ENCODE results near the gene KCNN3.

Gene KCNN3

DNA sequence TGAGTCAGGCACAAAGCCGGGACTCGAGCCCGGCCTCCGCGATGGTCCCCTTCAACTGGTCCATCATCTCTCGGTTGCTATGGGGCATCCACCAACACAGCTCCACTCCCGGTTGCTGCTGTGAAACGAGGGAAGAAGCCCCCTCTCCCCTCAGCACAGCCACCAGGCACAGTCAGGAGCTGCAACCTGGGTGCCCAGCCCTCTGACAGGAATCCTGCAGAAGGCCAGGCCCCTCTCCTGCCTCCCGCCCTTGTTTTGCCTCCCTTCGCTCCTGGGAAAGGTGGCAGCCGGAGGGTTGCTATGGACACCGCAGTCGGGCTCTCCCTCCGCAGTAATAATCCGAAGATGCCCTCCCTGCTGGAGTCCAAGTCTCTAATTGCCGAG lies 8.9 kb upstream of the KCNN3 start:
- DNase-seq (ENCODE audit: low spot score): no peak

DNA sequence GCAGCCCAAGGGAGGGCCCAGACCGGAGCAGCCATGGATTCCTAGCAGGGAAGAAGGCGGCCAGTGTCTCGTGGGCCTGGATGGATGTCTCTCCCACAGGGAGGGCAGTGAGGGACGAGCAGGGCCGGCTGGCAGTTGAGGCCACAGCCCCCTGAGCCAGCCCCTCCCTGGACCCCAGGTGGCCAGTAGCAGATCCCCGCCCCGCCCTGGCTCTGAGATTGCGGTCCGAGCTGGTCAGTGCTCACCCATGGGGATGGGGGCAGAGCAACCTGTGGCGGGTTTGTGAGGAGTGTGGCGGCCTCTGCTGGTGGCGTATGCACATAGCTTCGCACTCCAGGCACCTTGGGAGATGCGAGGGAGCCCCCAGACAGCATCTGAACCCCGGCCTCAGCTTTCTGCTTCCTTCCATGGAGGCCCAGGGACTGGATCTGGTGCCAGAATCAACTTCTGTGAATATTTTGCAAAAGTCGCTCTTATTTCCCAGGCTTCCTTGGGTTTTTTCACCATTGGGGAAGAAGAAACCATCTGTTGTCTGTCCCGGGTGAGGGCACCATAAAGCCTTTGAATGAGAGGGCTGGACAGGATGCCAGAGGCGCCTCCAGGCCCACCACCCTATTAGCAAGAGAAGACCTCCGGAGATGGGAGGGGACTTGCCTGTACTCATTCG lies 8.4 kb upstream of the KCNN3 start:
- DNase-seq (ENCODE audit: low spot score): peak; percentile 70

DNA sequence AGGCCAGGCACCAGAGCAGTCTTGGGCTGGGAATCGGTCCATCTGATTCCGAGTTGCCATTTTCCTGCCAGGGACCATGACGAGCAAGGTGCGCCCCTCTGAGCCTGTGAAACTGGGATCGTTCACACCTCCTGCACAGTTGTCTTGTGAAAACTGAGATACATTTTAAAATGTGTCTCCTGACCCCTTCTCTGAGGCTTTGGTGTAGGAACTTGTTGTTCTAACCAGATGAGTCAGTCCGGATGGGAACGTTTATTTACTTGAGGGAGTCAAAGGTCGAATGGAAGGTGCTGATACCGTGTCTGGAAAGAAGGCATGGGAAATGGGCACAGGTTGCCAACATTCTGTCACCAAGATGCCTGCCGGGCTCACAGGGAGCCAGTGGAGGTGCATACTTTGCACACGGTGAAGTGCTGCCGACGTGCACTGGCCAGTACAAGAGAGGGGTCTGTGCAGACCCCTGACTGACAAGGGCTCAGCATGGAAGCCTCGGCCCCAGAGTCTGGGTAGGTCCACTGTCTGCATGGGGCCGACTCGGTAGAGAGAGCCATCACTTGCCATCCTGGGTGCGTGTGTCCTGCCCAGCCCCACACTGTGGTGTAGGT lies 7.4 kb upstream of the KCNN3 start:
- DNase-seq (ENCODE audit: low spot score): no peak

DNA sequence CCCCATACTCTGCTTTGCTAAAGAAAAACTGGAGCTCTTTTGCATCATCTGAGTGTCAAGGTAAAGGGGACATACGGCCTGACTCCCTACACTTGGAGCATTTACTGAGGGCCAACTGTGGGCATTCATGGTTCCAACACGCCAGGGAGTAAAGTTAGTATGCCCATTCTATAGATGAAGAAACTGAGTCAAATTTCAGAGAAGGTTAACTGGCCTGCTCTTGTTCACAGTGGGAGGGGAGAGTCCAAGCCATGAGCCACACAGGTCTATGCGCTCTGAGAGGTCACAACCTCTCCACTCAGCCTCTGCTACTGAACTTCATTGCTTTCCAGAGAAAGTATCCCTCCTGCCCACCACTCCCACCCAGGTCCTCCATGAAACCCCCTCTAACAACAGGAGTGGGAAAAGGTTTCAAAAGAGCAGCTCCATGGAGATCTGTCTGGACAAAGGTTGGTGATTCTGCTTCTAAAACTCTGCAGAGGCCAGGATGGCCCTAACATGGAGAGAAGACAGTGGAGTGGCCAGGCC lies 6.8 kb upstream of the KCNN3 start:
- DNase-seq (ENCODE audit: low spot score): no peak

DNA sequence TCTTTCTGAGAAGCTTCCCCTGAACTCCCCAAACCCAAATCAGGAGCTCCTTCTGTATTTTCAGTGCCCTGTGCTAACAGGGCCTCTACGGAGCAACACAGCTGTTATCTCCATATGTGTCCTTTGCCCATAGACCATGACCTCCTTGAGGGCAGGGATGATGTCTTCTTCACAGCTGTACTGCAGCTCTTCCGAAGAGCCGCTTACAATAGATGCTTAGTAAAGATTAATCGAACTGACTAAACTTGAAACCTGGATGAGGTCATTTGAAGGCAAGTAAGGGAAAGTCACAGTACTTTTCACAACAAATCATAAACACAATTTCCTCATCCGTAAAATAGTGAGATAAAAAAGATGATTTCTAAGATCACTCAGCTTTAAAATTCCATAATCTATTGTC lies 4.4 kb upstream of the KCNN3 start:
- DNase-seq (ENCODE audit: low spot score): no peak

DNA sequence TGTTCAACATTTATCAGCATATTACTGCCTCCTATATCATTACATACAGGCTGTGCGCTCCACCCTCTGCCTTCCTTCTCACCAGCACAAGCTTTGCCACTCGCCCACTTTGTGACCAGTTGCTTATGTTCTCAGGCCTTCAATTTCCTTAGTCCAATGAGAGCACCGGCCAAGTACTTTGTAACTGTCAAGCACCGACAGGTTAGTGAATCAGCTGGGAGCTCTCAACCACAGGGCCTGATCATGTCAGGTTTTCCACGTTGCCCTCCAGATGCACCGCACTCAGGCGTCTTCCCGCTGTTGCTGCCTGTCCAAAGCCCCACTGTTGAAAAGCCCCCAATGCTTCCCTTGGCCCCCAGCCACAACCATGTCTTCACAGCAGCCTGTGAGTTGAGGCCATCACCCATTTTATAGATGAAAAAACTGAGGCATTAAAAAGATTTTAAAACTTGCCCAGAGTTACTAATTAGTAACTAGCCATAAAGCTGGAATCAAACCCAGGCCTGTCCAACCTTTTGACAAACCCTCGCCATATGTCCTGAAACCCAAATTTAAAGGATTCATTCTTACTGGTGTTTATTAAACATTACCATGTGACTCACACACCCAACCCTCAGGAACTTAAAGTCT lies 3.4 kb upstream of the KCNN3 start:
- no peak for DNase-seq (ENCODE audit: low spot score)

DNA sequence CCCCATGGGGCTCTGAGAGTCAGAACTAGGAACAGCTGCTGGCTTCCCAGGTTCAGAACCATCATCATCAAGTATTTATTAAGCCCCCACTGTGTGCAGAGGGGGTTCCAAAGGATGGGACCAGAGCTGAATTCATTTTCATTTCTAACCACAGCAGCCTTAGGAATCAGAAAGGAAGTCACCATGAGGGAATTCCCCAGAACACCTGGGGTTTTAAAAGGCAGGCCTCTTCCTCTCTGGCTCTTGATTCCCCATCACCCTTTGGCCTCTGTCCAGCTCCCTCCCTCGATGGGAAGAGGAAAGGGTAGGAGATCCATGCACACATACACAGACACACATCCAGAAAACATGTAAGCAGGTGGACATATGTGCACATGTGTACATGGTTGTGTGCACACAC lies 1.3 kb upstream of the KCNN3 start:
- DNase-seq (ENCODE audit: low spot score): peak; percentile 76

DNA sequence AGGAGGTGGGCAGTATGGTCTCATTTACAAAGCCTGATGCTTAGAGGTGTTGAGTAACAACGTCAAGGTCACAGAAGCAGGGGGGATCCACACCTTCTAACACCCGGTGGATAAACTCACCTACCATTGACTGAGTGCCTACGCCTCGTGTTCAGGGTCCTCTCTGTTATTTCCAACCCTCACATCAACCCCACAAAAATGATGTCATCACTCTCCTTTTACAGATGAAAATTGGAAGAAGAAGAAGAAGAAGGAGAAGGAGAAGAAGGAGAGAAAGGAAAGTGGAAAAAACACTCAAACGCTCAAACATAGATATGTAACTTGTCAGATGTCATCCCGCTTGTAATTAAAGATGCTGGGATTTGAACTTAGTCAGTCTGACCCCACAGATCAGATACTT lies 653 bp upstream of the KCNN3 start:
- no peak for DNase-seq (ENCODE audit: low spot score)

DNA sequence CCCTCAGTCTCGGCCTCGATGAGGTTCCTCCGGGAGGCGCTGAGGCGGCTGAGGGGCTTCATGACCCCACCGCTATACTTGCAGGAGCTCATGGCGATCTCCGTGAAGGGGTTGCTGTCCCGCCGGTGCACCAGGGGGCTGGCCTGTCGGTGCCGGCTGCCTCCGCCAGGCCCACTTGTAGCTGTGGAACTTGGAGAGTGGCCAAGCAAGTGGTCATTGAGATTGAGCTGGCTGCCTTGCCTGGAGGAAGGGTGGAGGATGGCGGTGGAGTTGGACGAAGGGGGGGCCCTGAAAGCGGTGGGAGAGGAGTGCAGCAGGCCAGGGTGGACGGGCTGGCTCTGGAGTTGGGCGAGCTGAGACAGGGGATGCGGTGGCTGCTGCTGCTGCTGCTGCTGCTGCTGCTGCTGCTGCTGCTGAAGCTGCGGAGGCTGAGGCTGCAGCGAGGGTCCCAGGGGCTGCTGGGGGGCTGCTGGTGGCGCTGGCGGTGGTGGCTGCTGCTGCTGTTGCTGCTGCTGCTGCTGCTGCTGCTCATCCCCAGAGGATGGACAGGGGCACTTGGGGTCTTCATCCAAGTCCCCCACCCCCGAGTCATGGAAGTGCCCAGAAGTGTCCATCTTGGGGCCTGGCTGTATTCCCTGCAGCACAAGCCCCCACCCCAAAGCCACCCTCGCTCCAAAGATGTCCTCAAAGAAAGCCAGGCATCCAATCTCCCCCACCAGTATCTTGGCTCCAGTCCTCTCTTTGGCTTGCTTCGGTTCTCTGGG lies 548 bp downstream of the KCNN3 start:
- peak; percentile 30 for DNase-seq (ENCODE audit: low spot score)

DNA sequence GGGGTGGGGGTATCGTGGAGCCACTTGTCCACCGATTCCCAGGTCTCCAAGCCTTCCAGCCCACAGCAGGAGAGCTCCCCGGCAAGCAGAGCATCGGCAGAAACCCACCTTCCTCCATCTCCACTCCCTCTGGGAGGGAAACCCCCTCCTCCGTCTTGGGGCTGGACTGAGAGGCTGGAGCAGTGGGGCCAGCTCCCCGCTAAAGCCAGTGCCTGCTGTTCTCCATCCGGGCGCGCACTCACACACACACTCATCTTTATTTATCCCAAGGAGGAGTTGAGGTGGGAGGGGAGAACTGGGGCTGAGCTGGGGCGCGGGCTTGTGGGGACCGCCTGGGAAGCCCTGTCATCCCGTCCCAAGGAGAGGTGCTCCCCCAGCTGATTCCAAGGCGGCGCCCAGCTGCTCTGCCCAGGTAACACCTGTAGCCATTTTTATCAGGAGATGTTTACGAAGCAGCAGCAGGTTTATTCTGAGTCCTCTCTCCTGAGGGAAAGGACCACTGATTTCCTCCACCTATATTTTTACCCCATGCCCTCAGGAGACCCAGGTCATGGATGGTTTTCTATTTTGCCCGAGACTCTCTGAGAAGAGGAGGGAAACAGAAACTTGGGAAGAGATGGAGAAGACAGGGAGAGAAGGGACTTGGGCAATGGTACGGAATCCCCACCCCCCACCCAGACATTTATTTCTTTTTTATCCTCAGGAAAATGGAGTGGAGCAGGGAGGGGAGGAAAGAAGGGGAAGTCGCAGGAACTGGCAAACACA lies 2.1 kb downstream of the KCNN3 start:
- DNase-seq (ENCODE audit: low spot score): no peak

DNA sequence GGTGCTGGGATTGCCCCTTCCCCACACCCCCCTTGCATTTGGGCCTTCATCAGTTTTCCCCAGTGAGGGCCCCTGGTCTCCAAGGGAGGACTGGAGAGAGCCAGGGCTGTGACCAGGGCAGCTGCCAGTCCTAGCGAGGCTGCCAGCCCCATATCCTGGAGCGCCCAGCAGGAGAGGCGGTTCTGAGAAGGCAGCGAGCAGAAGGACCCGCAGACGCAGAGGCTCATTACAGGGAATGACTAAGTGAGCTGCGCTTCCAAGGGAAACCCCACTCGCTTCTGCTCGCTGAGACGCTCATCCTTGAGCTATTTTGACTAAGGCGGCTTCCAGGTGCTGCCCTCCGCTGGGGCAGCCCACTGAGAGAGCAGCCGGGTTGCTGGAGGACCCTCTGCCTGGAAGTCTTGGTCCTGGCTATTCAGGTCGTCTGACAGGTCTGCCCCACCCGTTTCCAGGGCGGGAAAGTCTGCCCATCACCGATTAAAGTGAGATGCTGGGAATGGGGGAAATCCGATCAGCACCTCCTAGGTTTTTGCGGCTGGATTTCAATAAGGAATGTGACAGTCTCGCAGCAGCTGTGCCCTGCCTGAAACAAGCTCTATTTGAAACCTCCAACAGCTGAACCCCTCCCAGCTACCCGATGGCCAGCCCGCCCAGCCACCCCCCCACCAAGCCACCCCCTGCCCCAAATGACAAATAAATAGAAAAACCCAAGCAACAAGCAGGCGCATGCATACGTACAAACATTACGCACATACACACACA lies 2.8 kb downstream of the KCNN3 start:
- peak; percentile 87 for DNase-seq (ENCODE audit: low spot score)

DNA sequence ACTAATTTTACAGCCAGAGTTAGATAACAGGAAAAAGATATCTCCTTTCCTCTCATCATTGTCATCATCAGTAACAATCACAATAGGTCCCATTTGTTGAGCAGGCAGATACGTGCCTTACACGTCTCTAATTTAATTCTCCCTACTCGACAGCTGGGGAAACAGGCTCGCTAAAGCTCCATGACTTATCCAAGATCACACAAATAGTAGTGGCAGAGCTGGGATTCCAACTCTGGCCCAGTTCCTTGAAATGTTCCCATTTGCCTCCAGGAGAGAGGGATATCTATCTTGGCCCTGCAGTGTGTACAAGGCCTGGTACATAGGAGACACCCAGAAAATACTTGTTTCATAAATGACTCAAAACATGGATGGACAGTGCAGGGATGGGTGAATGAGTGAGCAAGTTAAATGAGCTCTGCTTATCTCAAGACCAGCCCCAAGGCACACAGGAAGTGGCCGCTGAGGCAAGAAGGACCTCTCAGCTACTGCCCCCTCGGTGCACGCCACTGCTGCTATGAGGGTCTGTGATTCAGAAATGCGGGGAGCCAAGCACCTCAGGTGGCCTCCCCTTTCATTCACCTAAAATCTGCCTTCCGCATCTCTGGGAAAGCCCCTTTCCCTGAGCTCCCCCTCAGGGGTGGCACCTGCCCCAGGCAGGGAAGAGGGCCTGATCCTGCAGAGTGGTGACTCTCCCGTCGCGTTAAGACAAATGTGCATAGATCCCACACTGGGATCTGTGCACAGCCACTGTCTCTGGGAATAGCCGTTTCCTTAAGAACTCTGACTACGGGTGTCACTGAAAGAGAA lies 3.6 kb downstream of the KCNN3 start:
- peak; percentile 40 for DNase-seq (ENCODE audit: low spot score)

DNA sequence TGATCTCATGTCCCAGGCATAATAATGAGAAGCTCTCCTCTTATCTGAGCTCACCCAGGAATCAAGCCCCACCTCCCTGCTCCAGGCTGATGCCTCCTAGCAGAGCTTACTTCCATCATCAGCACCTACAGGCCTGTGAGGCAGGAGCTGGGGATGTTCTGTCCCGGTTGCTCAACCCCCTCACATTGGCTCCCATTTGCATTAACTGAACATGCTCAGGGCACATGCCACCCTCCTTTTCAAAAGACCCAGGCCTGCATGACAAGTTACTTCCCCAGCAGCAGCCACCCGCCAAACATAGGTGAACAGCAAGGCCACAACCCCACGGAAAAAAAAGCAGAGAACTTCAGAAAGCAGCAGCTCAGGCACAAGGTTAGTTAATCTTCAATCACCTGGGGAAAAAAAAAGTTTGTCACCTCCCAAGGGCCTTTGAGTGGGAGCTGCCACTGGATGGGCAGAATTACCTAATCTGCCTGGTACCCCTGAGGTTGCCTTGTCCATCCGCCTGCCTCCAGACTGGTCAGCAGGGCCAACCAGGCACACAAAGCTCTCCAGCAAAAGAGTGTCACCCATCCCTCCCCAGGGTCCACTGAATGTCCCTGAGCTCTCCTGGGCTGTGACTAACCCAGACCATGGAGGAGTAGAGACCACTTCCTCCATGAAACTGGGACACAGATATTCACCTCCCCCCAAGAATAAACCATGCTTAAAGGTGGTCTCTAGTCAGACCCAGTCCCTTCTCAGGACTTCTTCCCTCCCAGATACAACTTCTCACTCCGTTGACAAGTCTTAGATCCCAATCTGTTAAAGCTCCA lies 4.4 kb downstream of the KCNN3 start:
- DNase-seq (ENCODE audit: low spot score): no peak

DNA sequence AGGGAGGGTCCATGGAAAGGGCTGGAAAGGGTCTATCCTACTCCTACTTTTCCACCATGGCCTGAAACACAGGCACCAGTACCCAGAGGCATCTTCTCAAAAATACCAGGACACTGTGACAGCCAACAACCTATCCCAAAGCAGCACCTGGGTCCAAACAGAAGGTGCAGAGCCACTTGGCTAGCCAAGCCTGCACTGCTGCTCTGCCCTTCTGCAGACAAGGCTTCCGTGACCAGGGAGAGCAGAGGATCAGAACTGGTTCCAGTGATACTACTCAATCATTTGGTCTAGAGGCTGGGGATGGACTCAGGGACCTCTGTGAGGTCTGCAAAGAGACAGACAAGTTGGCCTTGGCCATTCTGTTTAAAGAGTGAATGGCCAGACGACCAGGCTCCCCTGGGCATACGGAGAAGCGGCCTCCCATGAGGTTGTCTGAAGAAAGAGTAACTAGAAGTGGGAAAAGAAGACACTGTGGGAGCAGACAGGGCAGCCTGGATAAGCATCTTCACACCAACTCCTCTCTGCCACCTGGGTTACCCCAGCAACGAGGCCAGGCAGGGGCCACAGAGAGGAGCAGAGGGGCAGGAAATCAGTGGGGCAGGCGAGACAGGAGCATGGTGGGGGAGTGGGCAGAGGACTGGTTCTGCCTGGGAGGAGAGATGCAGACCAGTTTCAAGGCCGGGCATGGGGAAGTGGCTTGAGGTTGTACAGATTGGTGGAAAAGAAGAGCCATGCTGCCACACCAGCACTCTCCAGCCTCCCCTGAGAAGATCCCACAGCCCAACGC lies 5.7 kb downstream of the KCNN3 start:
- DNase-seq (ENCODE audit: low spot score): no peak

DNA sequence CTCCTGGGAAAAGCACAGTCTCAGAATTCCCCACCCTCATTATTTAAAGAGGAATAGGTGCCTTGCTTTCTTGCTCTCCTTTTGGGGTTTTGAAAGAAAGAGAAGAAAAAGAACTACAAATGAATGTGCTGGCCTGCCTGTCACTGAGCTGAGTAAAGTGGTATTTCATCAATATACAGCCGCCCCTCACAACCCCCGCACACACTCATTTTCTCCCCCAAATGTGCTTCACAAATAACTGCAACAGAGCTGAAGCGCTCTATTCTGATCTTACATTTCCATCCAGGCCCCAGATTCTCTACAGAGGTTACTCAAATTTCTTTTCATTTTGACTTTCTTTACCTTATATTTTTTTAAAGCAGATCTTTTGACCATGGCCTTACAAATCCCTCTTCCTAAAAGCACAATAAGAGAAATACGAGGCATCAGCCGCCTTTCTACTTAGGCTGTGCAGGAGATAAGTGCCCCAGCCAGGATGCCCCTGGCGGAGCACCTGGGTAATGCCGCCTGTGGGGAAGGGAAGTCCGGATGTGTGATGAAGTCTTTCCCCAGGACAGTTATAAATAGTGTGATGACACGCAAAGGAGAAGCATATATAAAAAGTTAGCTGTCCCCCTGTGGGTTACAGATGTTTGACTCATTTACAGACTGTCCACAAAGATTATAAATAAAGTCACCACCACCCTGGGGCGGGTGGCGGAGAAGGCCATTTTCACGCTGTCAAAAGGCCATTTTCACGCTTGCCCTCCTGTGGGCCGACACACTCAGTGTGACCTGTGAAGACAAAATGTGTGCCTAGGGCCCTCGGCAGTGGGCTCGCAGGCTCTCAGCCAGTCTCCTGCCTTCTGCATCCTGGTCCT lies 6.5 kb downstream of the KCNN3 start:
- no peak for DNase-seq (ENCODE audit: low spot score)

DNA sequence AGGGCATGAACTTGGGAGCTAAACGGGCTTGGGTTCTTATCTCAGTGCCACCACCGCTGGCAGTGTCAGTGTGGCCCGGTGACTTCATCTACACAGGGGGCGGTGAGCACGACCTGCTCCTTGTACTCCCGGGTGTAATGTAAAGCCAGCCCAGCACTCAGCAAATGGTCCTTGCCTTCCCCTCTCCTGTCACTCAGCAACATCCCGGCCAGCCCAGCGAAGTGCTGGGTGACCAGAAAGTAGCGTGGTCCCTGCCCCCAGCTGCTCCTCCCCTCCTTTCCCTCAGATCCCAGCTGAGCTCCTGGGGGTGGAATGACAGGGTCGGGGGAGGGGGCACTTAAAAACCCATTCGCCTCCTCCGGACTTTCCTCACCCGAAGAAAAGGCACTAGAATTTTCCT lies 7.2 kb downstream of the KCNN3 start:
- DNase-seq (ENCODE audit: low spot score): no peak

DNA sequence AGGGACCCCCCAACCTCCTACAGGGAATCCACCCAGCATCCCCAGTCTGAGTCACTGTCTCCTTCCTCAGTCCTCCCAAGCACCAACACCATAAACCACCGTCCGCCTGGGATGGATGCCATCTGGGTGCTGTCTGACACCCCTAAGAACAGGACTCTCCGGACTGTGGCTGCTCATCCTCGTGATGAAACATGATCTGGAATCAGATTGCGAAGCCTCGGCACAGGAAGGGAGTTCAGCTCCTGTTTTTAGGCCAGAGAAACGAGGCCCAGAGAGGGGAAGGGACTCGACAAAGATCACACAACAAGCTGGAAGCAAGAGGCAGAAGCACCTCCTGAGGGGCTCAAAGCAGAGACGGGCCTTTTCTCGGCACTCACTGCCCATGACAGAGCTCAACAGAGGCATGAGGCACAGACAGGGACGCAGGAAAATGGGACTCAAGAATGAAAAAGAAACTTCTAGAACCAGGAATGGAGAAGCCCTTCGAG lies 8.4 kb downstream of the KCNN3 start:
- DNase-seq (ENCODE audit: low spot score): no peak
